K562 (cell line): ENCODE measurements around the gene ATXN1.

Experiments used
- BDP1 ChIP-seq: IDR thresholded peaks from 3 replicates; pipeline ENCODE4 v1.6.1; 2011; ENCODE audit not compliant: insufficient read length, insufficient read depth
- FOXM1 ChIP-seq, 2 experiments: fragments of 450-650 bp in 1 of 2; sonication (generic) in 1 of 2; formaldehyde crosslinking in 1 of 2; IDR thresholded peaks; 2 replicates each; pipeline versions ENCODE4 v1.6.1 to v1.9.0; 2017 to 2022; ENCODE audit warnings: low read depth in 2 of 2, mild to moderate bottlenecking in 2 of 2, missing genetic modification reagents in 1 of 2, moderate library complexity in 1 of 2
- GATA2 ChIP-seq: sonication (generic); formaldehyde crosslinking; IDR thresholded peaks from 2 replicates; pipeline ENCODE4 v1.4.0; 2020; ENCODE audit warnings: mild to moderate bottlenecking, missing genetic modification reagents
- MYNN ChIP-seq, 2 experiments: sonication (generic); formaldehyde crosslinking in 1 of 2; IDR thresholded peaks; 2 replicates each; pipeline versions ENCODE4 v1.5.0 to v1.6.1; 2016 to 2020; ENCODE audit warnings: antibody characterized with exemption in 1 of 2, missing genetic modification reagents in 1 of 2
- TF ChIP-seq, protein P1 (sequence below): fragments of 450-650 bp; IDR thresholded peaks from 2 replicates; pipeline ENCODE4 v1.6.1; 2017; ENCODE audit warnings: mild to moderate bottlenecking, moderate library complexity
- TF ChIP-seq, protein P2 (sequence below), 3 experiments: IDR thresholded peaks in 2 of 3; conservative IDR thresholded peaks in 1 of 3; 2 replicates each; pipeline ENCODE4 v1.5.1; 2011 to 2012; ENCODE audit warnings: low read length in 3 of 3, mild to moderate bottlenecking in 3 of 3, control low read depth in 2 of 3, improper control_type of control experiment in 1 of 3, inconsistent platforms in 1 of 3, low read depth in 1 of 3, mixed read lengths in 1 of 3, moderate library complexity in 1 of 3; ENCODE audit not compliant: insufficient read depth in 2 of 3

DNA sequence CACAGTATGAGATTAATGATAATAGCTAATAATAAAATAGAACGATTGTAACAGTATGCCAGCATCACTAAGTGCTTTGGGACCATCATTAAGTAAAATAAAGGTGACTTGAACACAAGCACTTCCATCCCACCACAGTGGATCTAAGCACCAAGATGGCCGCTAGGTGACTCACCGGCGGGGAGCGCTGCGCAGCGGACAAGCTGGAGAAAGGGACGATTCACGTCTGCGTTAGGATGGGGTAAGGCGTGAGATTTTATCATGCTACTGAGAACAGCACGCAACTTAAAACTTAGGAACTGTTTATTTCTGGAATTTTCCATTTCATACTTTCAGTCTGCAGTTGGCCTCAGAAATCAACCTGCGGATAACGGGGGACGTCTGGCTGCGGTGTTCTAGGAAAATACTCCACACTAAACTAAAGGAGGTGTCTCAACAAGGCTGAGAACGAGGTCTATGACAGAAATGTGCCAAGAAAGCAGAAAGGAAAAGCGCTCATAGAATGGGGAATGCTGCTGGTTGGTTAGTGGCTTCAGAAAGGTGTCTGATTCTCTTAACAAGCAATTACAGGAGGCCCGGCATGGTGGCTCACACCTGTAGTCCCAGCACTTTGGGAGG lies 408.3 kb downstream of the ATXN1 start:
- TF ChIP-seq, protein P1, sequence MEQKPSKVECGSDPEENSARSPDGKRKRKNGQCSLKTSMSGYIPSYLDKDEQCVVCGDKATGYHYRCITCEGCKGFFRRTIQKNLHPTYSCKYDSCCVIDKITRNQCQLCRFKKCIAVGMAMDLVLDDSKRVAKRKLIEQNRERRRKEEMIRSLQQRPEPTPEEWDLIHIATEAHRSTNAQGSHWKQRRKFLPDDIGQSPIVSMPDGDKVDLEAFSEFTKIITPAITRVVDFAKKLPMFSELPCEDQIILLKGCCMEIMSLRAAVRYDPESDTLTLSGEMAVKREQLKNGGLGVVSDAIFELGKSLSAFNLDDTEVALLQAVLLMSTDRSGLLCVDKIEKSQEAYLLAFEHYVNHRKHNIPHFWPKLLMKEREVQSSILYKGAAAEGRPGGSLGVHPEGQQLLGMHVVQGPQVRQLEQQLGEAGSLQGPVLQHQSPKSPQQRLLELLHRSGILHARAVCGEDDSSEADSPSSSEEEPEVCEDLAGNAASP: no peak
- no peak for TF ChIP-seq MYNN (IDR thresholded peaks at IDR 0.05)
- TF ChIP-seq MYNN (CRISPR knock-in tag; IDR thresholded peaks at IDR 0.05): no peak
- TF ChIP-seq FOXM1 (IDR thresholded peaks at IDR 0.05; ENCODE audit: low read depth): no peak
- no peak for TF ChIP-seq FOXM1 (CRISPR knock-in tag; IDR thresholded peaks at IDR 0.05; ENCODE audit: low read depth)
- TF ChIP-seq BDP1: no peak
- TF ChIP-seq, protein P2, sequence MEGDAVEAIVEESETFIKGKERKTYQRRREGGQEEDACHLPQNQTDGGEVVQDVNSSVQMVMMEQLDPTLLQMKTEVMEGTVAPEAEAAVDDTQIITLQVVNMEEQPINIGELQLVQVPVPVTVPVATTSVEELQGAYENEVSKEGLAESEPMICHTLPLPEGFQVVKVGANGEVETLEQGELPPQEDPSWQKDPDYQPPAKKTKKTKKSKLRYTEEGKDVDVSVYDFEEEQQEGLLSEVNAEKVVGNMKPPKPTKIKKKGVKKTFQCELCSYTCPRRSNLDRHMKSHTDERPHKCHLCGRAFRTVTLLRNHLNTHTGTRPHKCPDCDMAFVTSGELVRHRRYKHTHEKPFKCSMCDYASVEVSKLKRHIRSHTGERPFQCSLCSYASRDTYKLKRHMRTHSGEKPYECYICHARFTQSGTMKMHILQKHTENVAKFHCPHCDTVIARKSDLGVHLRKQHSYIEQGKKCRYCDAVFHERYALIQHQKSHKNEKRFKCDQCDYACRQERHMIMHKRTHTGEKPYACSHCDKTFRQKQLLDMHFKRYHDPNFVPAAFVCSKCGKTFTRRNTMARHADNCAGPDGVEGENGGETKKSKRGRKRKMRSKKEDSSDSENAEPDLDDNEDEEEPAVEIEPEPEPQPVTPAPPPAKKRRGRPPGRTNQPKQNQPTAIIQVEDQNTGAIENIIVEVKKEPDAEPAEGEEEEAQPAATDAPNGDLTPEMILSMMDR (IDR thresholded peaks at IDR 0.05 in 2 of 3, conservative IDR thresholded peaks at IDR 0.05 in 1 of 3; ENCODE audit: insufficient read depth in 2 of 3, low read depth in 1 of 3, low read length in 3 of 3): peak in 2 of 3 experiments; percentile 39 to 45; a peak in 4 of 6 replicates
- no peak for TF ChIP-seq GATA2 (CRISPR knock-in tag)
